ENCODE results near the gene SGMS2.
"Not testable (repeated sequence)": the region's sequence is repeated elsewhere in the genome, so short reads cannot be mapped to it uniquely, and the experiment has no call there.

Gene SGMS2

GRCh38 chr4:107901213-107901934 is 76.6 kb downstream of the SGMS2 start:
- no peaks in the 10 kb centered on the region for H3K36me3 ChIP-seq (ENCODE audit: control insufficient read depth, insufficient read depth, low read length)
- H3K4me1 ChIP-seq (ENCODE audit: control insufficient read depth, insufficient read depth, low read length): peaks cover 3% of the 10 kb centered on the region
- H3K9me3 ChIP-seq (ENCODE audit: control insufficient read depth, insufficient read depth, low read length): no peaks in the 10 kb centered on the region

GRCh38 chr4:107902715-107903114 is 78.0 kb downstream of the SGMS2 start:
- Histone ChIP-seq H3K36me3 (ENCODE audit: control insufficient read depth, insufficient read depth, low read length) (no peaks in the 10 kb centered on the region), H3K4me3 (ENCODE audit: low read depth, low read length) (no peak overlapping the region), H3K4me1 (ENCODE audit: control insufficient read depth, insufficient read depth, low read length) (peaks cover 9% of the 10 kb centered on the region), H3K27me3 (ENCODE audit: control insufficient read depth, insufficient read depth, low read length) (no peaks in the 10 kb centered on the region), H3K9me3 (ENCODE audit: control insufficient read depth, insufficient read depth, low read length) (no peaks in the 10 kb centered on the region), H3K9ac (ENCODE audit: low read depth, low read length) (no peak overlapping the region)

More at GRCh38 chr4:107901213-107901934, 76.6 kb downstream of the SGMS2 start:
- Histone ChIP-seq H3K4me3 (ENCODE audit: low read depth, low read length) (no peak overlapping the region), H3K9ac (ENCODE audit: low read depth, low read length) (no peak overlapping the region), H3K27me3 (ENCODE audit: control insufficient read depth, insufficient read depth, low read length) (no peaks in the 10 kb centered on the region)

GRCh38 chr4:107905082-107905481 is 80.3 kb downstream of the SGMS2 start:
- not testable (repeated sequence) for H3K4me3 ChIP-seq (ENCODE audit: low read depth, low read length); H3K36me3 ChIP-seq (ENCODE audit: control insufficient read depth, insufficient read depth, low read length); H3K9ac ChIP-seq (ENCODE audit: low read depth, low read length); H3K4me1 ChIP-seq (ENCODE audit: control insufficient read depth, insufficient read depth, low read length); H3K27me3 ChIP-seq (ENCODE audit: control insufficient read depth, insufficient read depth, low read length); H3K9me3 ChIP-seq (ENCODE audit: control insufficient read depth, insufficient read depth, low read length)

- H3K36me3 ChIP-seq (ENCODE audit: control insufficient read depth, insufficient read depth, low read length): no peaks in the 10 kb centered on the region
- no peak overlapping the region for H3K9ac ChIP-seq (ENCODE audit: low read depth, low read length)
- no peaks in the 10 kb centered on the region for H3K27me3 ChIP-seq (ENCODE audit: control insufficient read depth, insufficient read depth, low read length)
- H3K4me1 ChIP-seq (ENCODE audit: control insufficient read depth, insufficient read depth, low read length): peaks cover 9% of the 10 kb centered on the region
- H3K9me3 ChIP-seq (ENCODE audit: control insufficient read depth, insufficient read depth, low read length): no peaks in the 10 kb centered on the region
- no peak overlapping the region for H3K4me3 ChIP-seq (ENCODE audit: low read depth, low read length)
Observed at GRCh38 chr4:107906458-107907100, 81.8 kb downstream of the SGMS2 start.

GRCh38 chr4:107908377-107908776 is 83.6 kb downstream of the SGMS2 start:
- Histone ChIP-seq H3K36me3 (ENCODE audit: control insufficient read depth, insufficient read depth, low read length) (no peaks in the 10 kb centered on the region), H3K4me3 (ENCODE audit: low read depth, low read length) (no peak overlapping the region), H3K9ac (ENCODE audit: low read depth, low read length) (no peak overlapping the region), H3K4me1 (ENCODE audit: control insufficient read depth, insufficient read depth, low read length) (peaks cover 10% of the 10 kb centered on the region), H3K9me3 (ENCODE audit: control insufficient read depth, insufficient read depth, low read length) (no peaks in the 10 kb centered on the region), H3K27me3 (ENCODE audit: control insufficient read depth, insufficient read depth, low read length) (no peaks in the 10 kb centered on the region)

- H3K27me3 ChIP-seq (ENCODE audit: control insufficient read depth, insufficient read depth, low read length): no peaks in the 10 kb centered on the region
- no peaks in the 10 kb centered on the region for H3K36me3 ChIP-seq (ENCODE audit: control insufficient read depth, insufficient read depth, low read length)
- H3K9me3 ChIP-seq (ENCODE audit: control insufficient read depth, insufficient read depth, low read length): no peaks in the 10 kb centered on the region
- H3K4me1 ChIP-seq (ENCODE audit: control insufficient read depth, insufficient read depth, low read length): peaks cover 3% of the 10 kb centered on the region
- H3K9ac ChIP-seq (ENCODE audit: low read depth, low read length): no peak overlapping the region
- H3K4me3 ChIP-seq (ENCODE audit: low read depth, low read length): no peak overlapping the region
Observed at GRCh38 chr4:107913283-107913899, 88.7 kb downstream of the SGMS2 start.

GRCh38 chr4:107915220-107915619 is 90.5 kb downstream of the SGMS2 start:
- no peaks in the 10 kb centered on the region for H3K27me3 ChIP-seq (ENCODE audit: control insufficient read depth, insufficient read depth, low read length)
- H3K36me3 ChIP-seq (ENCODE audit: control insufficient read depth, insufficient read depth, low read length): no peaks in the 10 kb centered on the region
- H3K9me3 ChIP-seq (ENCODE audit: control insufficient read depth, insufficient read depth, low read length): no peaks in the 10 kb centered on the region
- H3K4me1 ChIP-seq (ENCODE audit: control insufficient read depth, insufficient read depth, low read length): peaks cover 3% of the 10 kb centered on the region
- no peak overlapping the region for H3K9ac ChIP-seq (ENCODE audit: low read depth, low read length)
- H3K4me3 ChIP-seq (ENCODE audit: low read depth, low read length): no peak overlapping the region

GRCh38 chr4:107916623-107917022 is 91.9 kb downstream of the SGMS2 start:
- Histone ChIP-seq H3K4me1 (ENCODE audit: control insufficient read depth, insufficient read depth, low read length) (peaks cover 3% of the 10 kb centered on the region), H3K4me3 (ENCODE audit: low read depth, low read length) (no peak overlapping the region), H3K36me3 (ENCODE audit: control insufficient read depth, insufficient read depth, low read length) (no peaks in the 10 kb centered on the region), H3K9me3 (ENCODE audit: control insufficient read depth, insufficient read depth, low read length) (no peaks in the 10 kb centered on the region), H3K27me3 (ENCODE audit: control insufficient read depth, insufficient read depth, low read length) (no peaks in the 10 kb centered on the region), H3K9ac (ENCODE audit: low read depth, low read length) (no peak overlapping the region)

GRCh38 chr4:107917500-107917899 is 92.8 kb downstream of the SGMS2 start:
- H3K4me1 ChIP-seq (ENCODE audit: control insufficient read depth, insufficient read depth, low read length): peaks cover 3% of the 10 kb centered on the region
- no peaks in the 10 kb centered on the region for H3K36me3 ChIP-seq (ENCODE audit: control insufficient read depth, insufficient read depth, low read length)
- H3K9ac ChIP-seq (ENCODE audit: low read depth, low read length): no peak overlapping the region
- H3K4me3 ChIP-seq (ENCODE audit: low read depth, low read length): no peak overlapping the region
- H3K27me3 ChIP-seq (ENCODE audit: control insufficient read depth, insufficient read depth, low read length): no peaks in the 10 kb centered on the region
- no peaks in the 10 kb centered on the region for H3K9me3 ChIP-seq (ENCODE audit: control insufficient read depth, insufficient read depth, low read length)

- H3K36me3 ChIP-seq (ENCODE audit: control insufficient read depth, insufficient read depth, low read length): no peaks in the 10 kb centered on the region
- no peaks in the 10 kb centered on the region for H3K9me3 ChIP-seq (ENCODE audit: control insufficient read depth, insufficient read depth, low read length)
- no peak overlapping the region for H3K4me3 ChIP-seq (ENCODE audit: low read depth, low read length)
- H3K9ac ChIP-seq (ENCODE audit: low read depth, low read length): no peak overlapping the region
- no peaks in the 10 kb centered on the region for H3K4me1 ChIP-seq (ENCODE audit: control insufficient read depth, insufficient read depth, low read length)
- H3K27me3 ChIP-seq (ENCODE audit: control insufficient read depth, insufficient read depth, low read length): no peaks in the 10 kb centered on the region
Observed at GRCh38 chr4:107922486-107923473, 98.0 kb downstream of the SGMS2 start.

GRCh38 chr4:107925713-107926112 is 101.0 kb downstream of the SGMS2 start:
- not testable (repeated sequence) for H3K36me3 ChIP-seq (ENCODE audit: control insufficient read depth, insufficient read depth, low read length); H3K4me1 ChIP-seq (ENCODE audit: control insufficient read depth, insufficient read depth, low read length); H3K9me3 ChIP-seq (ENCODE audit: control insufficient read depth, insufficient read depth, low read length)

More at GRCh38 chr4:107925713-107926112, 101.0 kb downstream of the SGMS2 start:
- not testable (repeated sequence) for H3K9ac ChIP-seq (ENCODE audit: low read depth, low read length); H3K4me3 ChIP-seq (ENCODE audit: low read depth, low read length)
- H3K27me3 ChIP-seq (ENCODE audit: control insufficient read depth, insufficient read depth, low read length): peaks cover 13% of the 10 kb centered on the region
